Left lung (tissue), 10 donors: ENCODE data around the gene GFY. TPM values are rescaled to one million over a fixed set of nuclear protein-coding genes. Genes with fewer than 3 reads are reported as not detected.
A peak's percentile ranks its signal among the peaks of the same experiment; 100 is the strongest.
"Not testable (repeated sequence)": the region's sequence is repeated elsewhere in the genome, so short reads cannot be mapped to it uniquely, and the experiment has no call there.

Experiments used
- ATAC-seq: fragments of 200-7000 bp; cut with Tn5 transposase; one replicate; pipeline ENCODE4 v1.9.1; 2020; ENCODE audit warnings: moderate library complexity
- DNase-seq, 4 donors: peaks; one replicate each; pipeline ENCODE4 v3.0.0-alpha.2; 2013 to 2020
- H3K27ac ChIP-seq, 2 donors: fragments of 200-600 bp; sonication (generic) in 1 of 2; one replicate each; pipeline versions ENCODE4 v1.5.0 to v1.8.0; 2020 to 2021
- H3K27me3 ChIP-seq, 2 donors: fragments of 200-600 bp; sonication (generic) in 1 of 2; one replicate each; pipeline versions ENCODE4 v1.5.0 to v1.8.0; 2020 to 2021
- H3K36me3 ChIP-seq, 2 donors: fragments of 200-600 bp; sonication (generic) in 1 of 2; one replicate each; pipeline versions ENCODE4 v1.5.0 to v1.8.0; 2020 to 2021
- H3K4me1 ChIP-seq, 2 donors: fragments of 200-600 bp; one replicate each; pipeline ENCODE4 v1.8.0; 2021
- H3K4me3 ChIP-seq, 2 donors: fragments of 200-600 bp; sonication (generic) in 1 of 2; one replicate each; pipeline versions ENCODE4 v1.5.0 to v1.8.0; 2020 to 2021; ENCODE audit warnings: mild to moderate bottlenecking in 1 of 2
- H3K9me3 ChIP-seq, 2 donors: fragments of 200-600 bp; sonication (generic) in 1 of 2; one replicate each; pipeline versions ENCODE4 v1.5.0 to v1.8.0; 2020 to 2021
- intact Hi-C, 2 donors: fragments of 100-400 bp; cut with DNase I; formaldehyde crosslinking; loops; one replicate each; pipeline versions ENCODE4 v1.11.2 to v1.14.2; 2022
- polyA plus RNA-seq, 6 donors: library from polyadenylated mRNA; unstranded; fragments of 120-200 nt; gene quantifications; one replicate each; pipeline ENCODE4 v1.2.1, GENCODE V29; 2013; ENCODE audit not compliant: insufficient read length in 6 of 6
- total RNA-seq, 2 donors: library from RNA; stranded (reverse); fragmentation: NEBNext Ultra II Directional; extraction: Animal tissue kit (Norgen Biotek cat#: 25700); gene quantifications; one replicate each; pipeline ENCODE4 v1.2.1, GENCODE V29; 2021
- TF ChIP-seq, protein P1 (sequence below), 2 donors: fragments of 200-600 bp; sonication (generic) in 1 of 2; IDR thresholded peaks; one replicate each; pipeline versions ENCODE4 v1.5.0 to v1.8.0; 2021; ENCODE audit warnings: antibody characterized with exemption in 2 of 2
- donor health status: DM: no; HTN: yes; CAD: no.
- donor health status: DM: no; HTN: no; CAD: no.

Gene GFY
- total and polyA plus RNA-seq, 8 donors, result not detected

DNA sequence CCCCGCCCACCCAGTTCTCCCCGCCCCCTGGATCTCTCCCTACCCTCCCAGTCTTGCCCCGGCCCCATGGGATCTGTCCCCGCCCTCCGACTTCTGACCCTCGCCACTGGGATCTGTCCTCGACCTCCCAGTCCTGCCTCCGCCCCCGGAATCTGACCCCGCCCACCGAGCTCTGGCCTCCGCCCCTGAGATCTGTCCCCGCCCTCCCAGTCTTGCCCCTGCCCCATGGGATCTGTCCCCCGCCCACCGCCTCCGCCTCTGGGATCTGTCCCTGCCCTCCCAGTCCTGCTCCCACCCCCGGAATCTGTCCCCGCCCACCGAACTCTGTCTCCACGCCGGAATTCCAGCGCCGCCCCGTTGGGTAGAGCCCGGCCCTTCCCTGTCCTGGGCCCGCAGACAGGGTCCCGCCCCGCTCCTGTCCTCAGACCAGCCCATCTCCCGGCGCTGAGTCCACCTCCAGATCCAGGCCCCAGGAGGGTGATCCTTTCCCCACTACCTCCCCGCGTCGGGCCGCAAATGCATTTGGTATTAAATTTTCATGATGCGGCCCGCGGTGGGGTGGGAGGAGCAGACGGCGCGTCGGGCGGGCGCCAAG, 17.7 kb downstream of the GFY start:
- peaks cover 35 to 50% of the 10 kb centered on the region in 2 donors for H3K27me3 ChIP-seq
- peak; percentile 67 to 97 (median 92) for DNase-seq
- no peaks in the 10 kb centered on the region for H3K9me3 ChIP-seq
- TF ChIP-seq, protein P1, sequence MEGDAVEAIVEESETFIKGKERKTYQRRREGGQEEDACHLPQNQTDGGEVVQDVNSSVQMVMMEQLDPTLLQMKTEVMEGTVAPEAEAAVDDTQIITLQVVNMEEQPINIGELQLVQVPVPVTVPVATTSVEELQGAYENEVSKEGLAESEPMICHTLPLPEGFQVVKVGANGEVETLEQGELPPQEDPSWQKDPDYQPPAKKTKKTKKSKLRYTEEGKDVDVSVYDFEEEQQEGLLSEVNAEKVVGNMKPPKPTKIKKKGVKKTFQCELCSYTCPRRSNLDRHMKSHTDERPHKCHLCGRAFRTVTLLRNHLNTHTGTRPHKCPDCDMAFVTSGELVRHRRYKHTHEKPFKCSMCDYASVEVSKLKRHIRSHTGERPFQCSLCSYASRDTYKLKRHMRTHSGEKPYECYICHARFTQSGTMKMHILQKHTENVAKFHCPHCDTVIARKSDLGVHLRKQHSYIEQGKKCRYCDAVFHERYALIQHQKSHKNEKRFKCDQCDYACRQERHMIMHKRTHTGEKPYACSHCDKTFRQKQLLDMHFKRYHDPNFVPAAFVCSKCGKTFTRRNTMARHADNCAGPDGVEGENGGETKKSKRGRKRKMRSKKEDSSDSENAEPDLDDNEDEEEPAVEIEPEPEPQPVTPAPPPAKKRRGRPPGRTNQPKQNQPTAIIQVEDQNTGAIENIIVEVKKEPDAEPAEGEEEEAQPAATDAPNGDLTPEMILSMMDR (IDR thresholded peaks at IDR 0.05), result no peak
- peak; percentile 85 for ATAC-seq
- intact Hi-C loops, result loop anchor here in 1 of 2 donors (5.0 kb wide), 1 partner anchor 51 kb away; no protein-coding TSS in a partner anchor
- peaks cover 0 to 31% of the 10 kb centered on the region in 2 donors for H3K4me1 ChIP-seq
- H3K27ac ChIP-seq, result peak overlapping the region; percentile 73 to 77
- peak overlapping the region; percentile 62 to 84 for H3K4me3 ChIP-seq
- peaks cover 0 to 18% of the 10 kb centered on the region in 2 donors for H3K36me3 ChIP-seq

DNA sequence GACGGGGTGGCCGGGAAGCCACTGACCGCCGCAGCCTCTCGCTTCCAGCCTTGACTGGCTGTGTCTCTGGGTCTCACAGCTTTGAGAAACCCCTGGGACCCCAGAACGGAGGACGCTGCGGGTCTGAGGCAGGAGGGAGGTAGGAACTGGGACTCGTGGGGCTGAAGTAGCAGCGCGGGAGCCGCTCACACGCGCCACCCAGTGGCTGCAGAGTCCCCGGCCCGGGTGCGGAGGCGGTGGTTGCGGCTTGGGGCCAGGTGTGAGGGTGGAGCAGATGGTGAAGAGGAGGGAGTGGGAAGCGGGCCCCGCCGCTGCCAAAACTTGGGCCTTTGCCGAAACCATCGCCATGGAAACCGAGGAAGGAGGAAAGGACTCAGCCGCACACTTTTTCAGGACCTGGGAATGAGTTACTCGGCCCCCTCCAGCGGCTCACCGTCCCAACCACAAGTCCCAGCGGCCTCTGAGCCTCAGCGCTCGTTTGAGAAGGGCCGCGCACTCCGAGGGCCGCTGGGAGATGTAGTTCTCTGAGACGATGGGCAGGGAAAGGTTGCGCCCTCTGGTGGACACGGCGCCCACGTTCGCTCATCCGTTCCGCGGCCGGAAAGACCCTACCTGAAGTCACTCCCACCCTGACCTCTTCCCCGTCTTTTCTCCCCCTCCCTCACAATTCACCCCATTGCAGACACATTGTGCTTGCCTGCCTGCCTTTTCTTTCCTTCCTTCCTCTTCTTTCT, 18.3 kb downstream of the GFY start:
- no peaks in the 10 kb centered on the region for H3K9me3 ChIP-seq
- intact Hi-C loops, result loop anchor here in 1 of 2 donors (5.0 kb wide), 1 partner anchor 51 kb away; no protein-coding TSS in a partner anchor

DNA sequence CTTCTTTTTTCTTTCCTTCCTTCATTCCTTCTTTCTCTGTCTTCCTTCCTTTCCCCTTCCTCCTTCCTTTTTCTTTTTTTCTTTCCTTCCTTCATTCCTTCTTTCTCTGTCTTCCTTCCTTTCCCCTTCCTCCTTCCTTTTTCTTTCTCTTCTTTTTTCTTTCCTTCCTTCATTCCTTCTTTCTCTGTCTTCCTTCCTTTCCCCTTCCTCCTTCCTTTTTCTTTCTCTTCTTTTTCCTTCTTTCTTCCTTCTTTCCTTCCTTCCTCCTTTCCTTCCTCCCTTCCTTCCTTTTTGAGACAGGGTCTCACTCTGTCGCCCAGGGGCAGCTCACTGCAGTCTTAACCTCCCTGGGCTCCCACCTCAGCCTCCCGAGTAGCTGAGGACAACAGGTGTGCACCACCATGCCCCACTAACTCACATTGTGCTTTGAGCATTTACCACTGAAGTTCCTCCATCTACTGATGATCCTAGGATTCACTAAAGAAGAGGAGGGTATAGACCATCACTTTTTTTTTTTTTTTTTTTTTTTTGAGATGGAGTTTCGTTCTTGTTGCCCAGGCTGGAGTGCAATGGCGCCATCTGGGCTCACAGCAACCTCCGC, 19.0 kb downstream of the GFY start:
- intact Hi-C loops, result loop anchor here in 1 of 2 donors (5.0 kb wide), 1 partner anchor 52 kb away; no protein-coding TSS in a partner anchor
- DNase-seq, result peak in 1 of 4 donors; percentile 15
- not testable (repeated sequence) for H3K9me3 ChIP-seq, H3K27ac ChIP-seq, H3K4me3 ChIP-seq, ATAC-seq
- Histone ChIP-seq H3K36me3 (peaks cover 0 to 31% of the 10 kb centered on the region in 2 donors), H3K27me3 (peaks cover 24 to 36% of the 10 kb centered on the region in 2 donors), H3K4me1 (peaks cover 0 to 34% of the 10 kb centered on the region in 2 donors)

More for the DNA sequence above, 18.3 kb downstream of the GFY start:
- peaks cover 0 to 25% of the 10 kb centered on the region in 2 donors for H3K36me3 ChIP-seq
- DNase-seq (peak; percentile 94 to 98 (median 96)), ATAC-seq (peak; percentile 93)
- peak overlapping the region; percentile 62 to 84 for H3K4me3 ChIP-seq
- H3K27me3 ChIP-seq, result peaks cover 28 to 43% of the 10 kb centered on the region in 2 donors
- H3K4me1 ChIP-seq, result peaks cover 0 to 31% of the 10 kb centered on the region in 2 donors
- peak overlapping the region; percentile 73 to 77 for H3K27ac ChIP-seq
- TF ChIP-seq, protein P1 (IDR thresholded peaks at IDR 0.05), result peak; percentile 67 to 90

DNA sequence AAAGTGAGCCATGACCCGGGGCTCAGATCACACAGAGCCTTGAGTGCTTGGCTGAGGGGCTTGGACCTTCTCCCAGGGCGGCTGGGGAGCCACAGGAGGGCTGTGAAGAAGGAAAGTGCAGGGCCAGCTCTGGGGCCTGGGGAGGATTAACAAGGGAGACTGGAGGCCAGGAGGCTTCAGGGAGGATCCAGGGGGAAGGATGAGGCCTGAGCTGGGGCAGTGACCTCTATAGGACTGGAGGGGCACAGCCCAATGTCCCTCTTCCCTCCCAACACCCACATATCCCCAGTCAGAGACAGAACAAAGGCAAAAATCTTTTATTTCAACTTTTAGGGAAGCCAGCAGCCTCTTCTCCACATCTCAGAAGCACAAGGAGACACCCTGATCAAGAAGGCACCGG, 20.8 kb downstream of the GFY start:
- Histone ChIP-seq H3K4me3 (no peak overlapping the region), H3K36me3 (peaks cover 0 to 34% of the 10 kb centered on the region in 2 donors), H3K27me3 (peaks cover 8 to 18% of the 10 kb centered on the region in 2 donors), H3K4me1 (peaks cover 0 to 46% of the 10 kb centered on the region in 2 donors), H3K9me3 (no peaks in the 10 kb centered on the region), H3K27ac (no peak overlapping the region)
- TF ChIP-seq, protein P1 (IDR thresholded peaks at IDR 0.05), result no peak
- ATAC-seq (no peak), DNase-seq (no peak)
- intact Hi-C loops, result no loop called here

DNA sequence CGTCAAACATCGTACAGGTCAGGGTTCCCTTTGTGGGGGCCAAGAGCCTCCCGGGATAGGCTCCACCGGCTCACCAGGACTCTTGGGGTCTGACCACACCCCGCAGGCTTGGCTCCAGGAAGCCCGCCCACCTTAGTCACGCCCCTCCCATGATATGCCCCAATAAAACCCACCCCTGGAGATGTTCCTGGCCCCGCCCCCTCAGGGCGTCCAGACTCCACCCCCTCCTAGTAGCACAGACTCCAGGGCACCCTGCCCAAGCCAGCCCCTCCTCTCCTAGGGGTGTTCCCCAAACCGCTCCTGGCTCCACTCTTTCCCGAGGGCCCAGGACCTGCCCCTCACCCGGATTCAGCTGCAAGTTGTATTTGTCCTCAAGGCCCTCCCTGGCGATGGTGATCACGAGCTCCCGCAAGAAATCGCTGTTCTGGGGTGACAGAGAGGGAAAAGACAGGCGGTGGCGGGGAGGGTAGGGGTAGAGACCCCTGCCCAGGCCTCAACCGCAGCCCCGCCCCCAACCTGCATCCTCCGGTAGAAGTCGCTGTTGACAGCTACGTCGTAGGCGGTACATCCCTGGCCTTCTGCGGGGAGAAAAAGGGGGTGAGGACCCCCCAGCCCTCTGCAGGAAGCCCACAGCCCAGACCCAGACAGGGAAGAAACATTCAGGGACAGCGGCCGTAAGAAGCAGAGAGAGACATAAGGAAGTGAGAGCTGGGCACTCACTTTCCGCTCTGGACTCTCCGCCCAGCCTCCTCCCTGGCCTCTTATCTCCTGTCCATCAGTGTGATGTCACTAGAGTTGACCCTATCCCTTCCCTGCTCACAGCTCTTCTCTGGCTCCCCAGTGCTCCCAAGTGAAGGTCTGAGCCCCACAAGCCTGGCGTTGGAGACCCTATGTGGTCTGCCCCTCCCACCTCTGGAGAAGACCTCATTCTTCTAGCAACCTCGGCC, 22.6 kb downstream of the GFY start:
- ATAC-seq (no peak), DNase-seq (no peak)
- Histone ChIP-seq H3K4me1 (peaks cover 0 to 40% of the 10 kb centered on the region in 2 donors), H3K36me3 (peaks cover 0 to 34% of the 10 kb centered on the region in 2 donors), H3K4me3 (no peak overlapping the region), H3K9me3 (no peaks in the 10 kb centered on the region), H3K27ac (no peak overlapping the region), H3K27me3 (peaks cover 0 to under 1% of the 10 kb centered on the region in 2 donors)
- TF ChIP-seq, protein P1 (IDR thresholded peaks at IDR 0.05), result no peak
- intact Hi-C loops, result no loop called here
